HCEC 1CT (cell line): ENCODE measurements around the gene CORO2B.
A peak's percentile ranks its signal among the peaks of the same experiment; 100 is the strongest.

Experiments used
- DNase-seq: peaks from one replicate; pipeline ENCODE4 v3.0.0-alpha.2; 2017

Gene CORO2B

DNA sequence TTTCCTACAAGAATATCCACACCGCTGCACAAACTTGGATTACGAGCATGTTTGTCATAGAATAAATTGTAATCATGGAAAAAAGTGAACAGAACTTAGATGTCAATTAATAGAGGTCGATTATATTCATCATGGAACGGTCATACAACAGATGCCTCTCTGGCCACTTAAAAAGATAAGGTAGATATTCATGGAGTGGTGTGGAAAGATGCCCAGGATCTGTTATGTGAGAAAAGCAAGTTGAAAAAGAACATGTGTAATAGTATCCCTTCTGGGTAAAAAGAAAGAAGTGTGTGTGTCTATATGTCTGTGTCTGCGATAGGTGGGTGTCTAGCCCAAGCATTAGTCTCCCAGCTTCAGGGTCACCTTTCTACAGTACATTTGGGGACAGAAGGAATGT lies 128.6 kb downstream of the CORO2B start:
- DNase-seq: no peak

DNA sequence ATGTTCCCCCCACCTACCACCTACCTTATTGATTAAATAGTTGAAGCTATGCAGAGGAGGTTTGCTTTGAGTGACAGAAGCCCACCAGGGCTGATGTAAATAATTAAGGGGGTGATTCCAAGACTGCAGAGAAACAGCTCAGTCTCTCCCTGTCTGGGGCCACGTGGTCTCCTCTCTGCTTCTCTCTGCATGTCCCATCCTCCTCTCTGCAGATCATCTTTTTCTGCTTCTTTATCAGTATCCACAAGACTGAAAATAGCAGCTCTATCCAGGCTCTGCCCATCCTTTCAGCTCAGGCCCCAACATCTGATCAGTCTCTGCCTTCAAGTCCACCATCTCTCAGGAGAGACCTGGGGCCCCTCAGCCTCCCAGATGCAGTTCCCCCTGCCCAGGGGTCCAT lies 131.1 kb downstream of the CORO2B start:
- no peak for DNase-seq

DNA sequence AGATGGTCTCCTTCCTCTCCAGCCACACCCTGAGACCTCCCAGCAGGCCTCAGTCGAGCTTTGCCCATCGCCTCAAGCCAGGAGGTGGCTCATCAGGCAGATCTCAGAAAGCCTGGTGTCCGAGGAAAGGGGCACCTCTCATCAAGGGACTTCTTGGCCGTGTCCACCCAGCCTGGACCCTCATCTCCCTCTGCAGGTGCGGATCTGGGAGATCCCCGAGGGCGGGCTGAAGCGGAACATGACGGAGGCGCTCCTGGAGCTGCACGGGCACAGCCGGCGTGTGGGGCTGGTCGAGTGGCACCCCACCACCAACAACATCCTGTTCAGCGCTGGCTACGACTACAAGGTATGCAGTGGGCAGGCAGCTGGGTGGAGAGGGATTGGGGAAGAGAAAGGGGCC lies 131.7 kb downstream of the CORO2B start:
- DNase-seq: no peak

- no peak for DNase-seq
These were observed 132.6 kb downstream of the CORO2B start for GRCh38 chr15:68711406-68711805.

GRCh38 chr15:68712886-68713285 lies 134.1 kb downstream of the CORO2B start:
- no peak for DNase-seq

GRCh38 chr15:68713874-68714273 lies 135.1 kb downstream of the CORO2B start:
- no peak for DNase-seq

GRCh38 chr15:68715111-68715510 lies 136.3 kb downstream of the CORO2B start:
- no peak for DNase-seq

GRCh38 chr15:68717951-68718350 lies 139.2 kb downstream of the CORO2B start:
- no peak for DNase-seq

DNA sequence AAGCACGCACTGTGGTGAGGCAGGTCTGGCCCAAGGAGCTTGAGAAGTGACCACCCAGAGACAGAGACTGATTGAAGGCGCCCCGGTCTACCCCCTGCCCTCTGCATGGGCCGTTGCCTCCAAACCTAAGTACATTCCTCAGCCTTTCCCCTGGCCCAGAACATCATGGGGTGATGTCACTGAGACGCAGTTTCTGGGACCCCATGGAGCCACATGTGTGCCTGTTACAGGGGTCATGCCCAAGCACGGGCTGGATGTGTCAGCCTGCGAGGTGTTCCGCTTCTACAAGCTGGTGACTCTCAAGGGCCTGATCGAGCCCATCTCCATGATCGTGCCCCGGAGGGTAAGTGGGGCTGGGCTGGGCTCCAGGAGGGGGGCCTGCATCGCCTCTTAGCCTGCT lies 139.7 kb downstream of the CORO2B start:
- DNase-seq: no peak

DNA sequence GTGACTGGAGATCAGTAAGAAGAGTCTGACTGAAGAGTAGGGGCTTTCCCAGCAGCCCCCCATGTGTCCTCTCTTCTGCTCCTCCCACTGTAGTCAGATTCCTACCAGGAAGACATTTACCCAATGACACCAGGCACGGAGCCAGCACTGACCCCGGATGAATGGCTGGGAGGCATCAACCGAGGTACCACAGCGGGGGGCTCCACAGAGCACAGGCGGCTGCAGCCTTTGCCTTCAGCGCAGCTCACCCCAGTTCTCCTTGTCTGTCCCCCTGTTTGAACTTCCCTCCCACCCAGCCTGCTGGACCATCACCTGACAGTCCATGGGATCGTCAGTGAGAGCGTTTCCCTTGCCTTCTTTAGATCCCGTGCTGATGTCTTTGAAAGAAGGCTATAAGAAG lies 140.3 kb downstream of the CORO2B start:
- DNase-seq: no peak

GRCh38 chr15:68719672-68720071 lies 140.9 kb downstream of the CORO2B start:
- no peak for DNase-seq

DNA sequence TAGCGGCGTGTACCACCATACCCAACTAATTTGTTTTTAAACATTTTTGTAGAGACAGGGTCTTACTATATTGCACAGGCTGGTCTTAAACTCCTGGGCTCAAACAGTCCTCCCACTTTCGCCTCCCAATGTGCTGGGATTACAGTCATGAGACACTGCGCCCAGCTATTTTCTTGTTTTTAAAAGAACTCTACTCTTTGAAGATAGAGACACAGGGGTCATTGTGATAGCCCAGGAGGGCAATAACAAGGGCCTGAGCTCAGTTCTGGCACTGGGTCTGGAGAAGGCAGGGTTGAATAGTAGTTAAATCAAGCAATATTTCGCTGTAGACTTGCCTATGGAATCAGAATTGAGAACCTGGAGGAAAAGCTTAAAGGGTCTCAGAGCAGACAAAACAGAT lies 143.1 kb downstream of the CORO2B start:
- no peak for DNase-seq

- DNase-seq: peak; percentile 58
These were observed 146.9 kb downstream of the CORO2B start for GRCh38 chr15:68725736-68726135.

- no peak for DNase-seq
These were observed 147.5 kb downstream of the CORO2B start for GRCh38 chr15:68726246-68726645.

DNA sequence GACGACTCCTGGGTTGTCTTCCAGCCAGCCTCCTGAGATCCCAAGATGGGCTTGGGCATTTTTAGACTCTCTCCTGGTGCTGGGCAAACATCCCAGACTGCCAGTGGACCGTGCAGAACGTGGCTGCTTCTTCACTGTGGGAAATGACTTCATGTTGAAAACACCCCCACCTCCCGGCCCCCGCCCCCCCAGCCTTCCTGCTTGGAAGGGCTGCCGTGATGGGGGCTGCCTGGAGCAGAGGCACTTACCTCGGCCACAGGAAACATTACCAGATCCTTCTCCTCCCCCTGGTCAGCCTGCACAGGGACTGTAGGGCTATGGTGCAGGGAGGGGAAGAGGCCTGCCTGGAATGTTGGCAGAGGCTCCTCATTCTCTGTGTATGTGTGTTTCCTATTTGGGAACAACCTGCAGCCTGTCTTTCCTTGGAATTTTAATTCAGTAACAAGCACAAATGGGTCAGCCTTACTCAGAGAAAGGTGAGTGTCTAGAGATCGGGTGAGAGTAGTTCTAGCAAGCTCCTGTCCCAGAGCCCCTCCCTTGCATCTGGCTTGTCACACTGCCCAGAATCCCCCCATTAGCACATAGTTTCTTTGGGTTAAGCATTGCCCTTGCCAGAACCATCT lies 151.1 kb downstream of the CORO2B start:
- no peak for DNase-seq

GRCh38 chr15:68730471-68730919 lies 151.7 kb downstream of the CORO2B start:
- DNase-seq: peak; percentile 39

DNA sequence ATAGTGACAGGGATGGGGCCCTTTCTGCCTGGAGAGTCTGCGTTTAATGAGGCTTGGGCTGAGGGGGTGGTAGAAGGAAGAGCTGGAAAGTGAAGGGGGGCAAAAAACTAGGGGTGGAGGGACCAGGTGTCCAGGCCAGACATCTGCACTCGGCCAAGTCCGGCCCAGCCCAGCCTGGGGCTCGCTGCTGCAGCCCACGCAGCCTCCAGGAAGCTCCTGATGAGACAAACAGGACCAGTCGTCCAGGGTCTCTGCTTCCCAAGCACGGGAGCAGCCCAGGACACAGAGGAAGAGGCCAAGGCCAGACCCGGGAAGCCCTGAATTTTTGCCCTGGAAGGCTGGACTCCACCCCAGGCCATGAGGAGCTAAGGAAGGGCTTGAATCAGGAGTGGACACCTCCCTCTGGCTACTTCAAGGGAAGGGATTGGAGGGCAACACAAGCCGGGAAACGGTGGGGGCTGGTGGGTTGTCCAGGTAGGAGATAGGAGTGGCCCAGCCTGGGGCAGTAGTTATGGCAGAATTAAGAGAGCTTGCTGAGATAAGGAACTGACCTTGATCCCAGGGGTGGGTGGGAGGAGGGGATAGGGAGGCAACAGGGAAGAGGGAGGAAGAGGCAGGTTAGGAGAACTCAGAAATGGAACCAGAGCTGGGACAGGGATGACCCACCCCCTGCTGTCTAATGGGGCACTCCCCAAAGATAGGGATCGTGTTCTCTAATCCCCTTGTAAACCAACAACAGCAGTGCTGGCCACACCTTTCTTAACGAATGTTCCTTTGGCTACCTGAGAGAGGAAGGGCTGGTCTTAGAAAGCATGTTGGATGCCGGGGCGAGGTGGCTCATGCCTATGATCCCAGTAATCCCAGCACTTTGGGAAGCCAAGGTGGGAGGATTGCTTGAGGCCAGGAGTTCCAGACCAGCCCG lies 152.4 kb downstream of the CORO2B start:
- no peak for DNase-seq

- DNase-seq: no peak
These were observed 153.7 kb downstream of the CORO2B start for GRCh38 chr15:68732451-68732850.

- DNase-seq: no peak
These were observed 154.9 kb downstream of the CORO2B start for GRCh38 chr15:68733666-68734065.

GRCh38 chr15:68734352-68734751 lies 155.6 kb downstream of the CORO2B start:
- no peak for DNase-seq

- DNase-seq: no peak
These were observed 156.1 kb downstream of the CORO2B start for GRCh38 chr15:68734881-68735280.

- DNase-seq: no peak
These were observed 156.8 kb downstream of the CORO2B start for GRCh38 chr15:68735610-68736009.

DNA sequence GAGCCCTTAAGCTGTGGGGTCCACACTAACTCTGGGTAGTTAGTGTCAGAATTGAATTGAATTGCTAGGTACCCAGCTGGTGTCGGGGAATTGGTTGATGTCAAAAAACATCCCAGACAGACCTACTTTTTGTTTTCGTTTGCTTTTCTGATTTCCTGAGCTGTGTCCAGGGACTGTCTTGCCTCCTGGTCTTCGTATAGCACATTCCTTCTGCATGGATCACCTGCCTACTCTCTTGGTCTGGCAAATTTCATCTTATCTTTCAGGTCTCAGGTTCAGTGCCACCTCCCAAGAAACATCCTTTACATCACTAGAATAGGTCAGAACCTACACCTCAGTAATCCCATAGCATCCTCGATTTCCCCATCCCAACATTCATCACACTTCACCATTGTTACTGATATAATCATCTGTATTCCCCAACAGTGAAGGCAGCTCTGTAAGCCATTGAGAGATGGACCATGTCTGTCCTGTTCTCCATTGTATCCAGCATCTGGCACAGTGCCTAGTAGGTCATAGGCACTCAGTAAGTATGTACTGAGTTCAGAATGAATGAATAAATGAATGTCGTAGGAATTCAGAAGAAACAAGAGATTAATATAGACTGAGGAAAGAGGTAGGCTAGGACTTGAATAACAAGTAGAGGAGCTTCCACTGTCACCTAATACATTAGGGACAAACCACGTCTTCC lies 160.7 kb downstream of the CORO2B start:
- no peak for DNase-seq

- DNase-seq: no peak
These were observed 164.5 kb downstream of the CORO2B start for GRCh38 chr15:68743256-68743655.
